H1 (cell line): ENCODE measurements around the gene POTEG. TPM values are rescaled to one million over a fixed set of nuclear protein-coding genes. Genes with fewer than 3 reads are reported as not detected.
"Not testable (repeated sequence)": the region's sequence is repeated elsewhere in the genome, so short reads cannot be mapped to it uniquely, and the experiment has no call there.

ENCODE experiments used
- CTCF ChIA-PET: fragments of 300-600 bp; sonication (Branson Sonifier 250); formaldehyde crosslinking; loops from one replicate; lab custom pipeline; 2021; ENCODE audit not compliant: partially characterized antibody; lab: Charles Lee
- POLR2A ChIA-PET: fragments of 300-600 bp; sonication (Branson Sonifier 250); formaldehyde crosslinking; loops from one replicate; lab custom pipeline; 2021; ENCODE audit warnings: inconsistent platforms; ENCODE audit not compliant: partially characterized antibody; lab: Charles Lee
- DNase-seq, 2 experiments: peaks; one replicate each; pipeline versions ENCODE4 v3.0.0 to v3.0.0-alpha.2; 2010 to 2022; ENCODE audit warnings: low spot score in 2 of 2, low read depth in 1 of 2, mixed read lengths in 1 of 2
- FAIRE-seq: peaks from 2 replicates; lab custom pipeline; 2011; peaks lifted over from hg19 to GRCh38; lab: Jason Lieb, UNC
- H2AFZ ChIP-seq: 2 replicates; pipeline ENCODE4 v1.8.1; 2012; ENCODE audit warnings: low read length, inconsistent platforms
- H2AK5ac ChIP-seq: 2 replicates; pipeline ENCODE4 v1.6.1; 2013; ENCODE audit warnings: low read depth, low read length
- H2BK120ac ChIP-seq: replicated peaks from 2 replicates; pipeline ENCODE3; 2013; ENCODE audit warnings: low read depth, low read length, inconsistent platforms
- H2BK12ac ChIP-seq: 2 replicates; pipeline ENCODE4 v1.6.1; 2013; ENCODE audit warnings: low read depth, low read length
- H2BK15ac ChIP-seq: 2 replicates; pipeline ENCODE4 v1.6.1; 2013; ENCODE audit warnings: low read length
- H2BK20ac ChIP-seq: 2 replicates; pipeline ENCODE4 v1.6.1; 2013; ENCODE audit warnings: low read length
- H2BK5ac ChIP-seq: 2 replicates; pipeline ENCODE4 v1.6.1; 2013; ENCODE audit warnings: low read depth, low read length
- H3K14ac ChIP-seq: 2 replicates; pipeline ENCODE4 v1.6.1; 2013; ENCODE audit warnings: inconsistent platforms; ENCODE audit not compliant: insufficient read length
- H3K18ac ChIP-seq: 2 replicates; pipeline ENCODE4 v1.6.1; 2013; ENCODE audit warnings: low read length; ENCODE audit errors: extremely low read depth
- H3K23ac ChIP-seq: 2 replicates; pipeline ENCODE4 v1.6.1; 2013; ENCODE audit warnings: inconsistent platforms; ENCODE audit not compliant: insufficient read length
- H3K23me2 ChIP-seq: 2 replicates; pipeline ENCODE4 v1.6.1; 2013; ENCODE audit warnings: low read depth, low read length
- H3K27ac ChIP-seq: 2 replicates; pipeline ENCODE4 v1.6.1; 2011; ENCODE audit warnings: low read depth, low read length, inconsistent platforms
- H3K27me3 ChIP-seq, 4 experiments: replicated peaks in 1 of 4; 1 replicate in 1 of 4; 2 replicates in 3 of 4; pipeline versions ENCODE4 v1.6.1 to v1.8.1; 2011 to 2013; ENCODE audit warnings: low read length in 3 of 4, mild to moderate bottlenecking in 3 of 4, inconsistent platforms in 2 of 4, mixed read lengths in 2 of 4, moderate library complexity in 1 of 4; ENCODE audit not compliant: control insufficient read depth in 3 of 4, insufficient read depth in 3 of 4; ENCODE audit errors: extremely low read depth in 1 of 4
- H3K36me3 ChIP-seq, 4 experiments: 2 replicates each; pipeline versions ENCODE4 v1.6.1 to v1.8.1; 2011 to 2013; ENCODE audit warnings: mild to moderate bottlenecking in 4 of 4, low read length in 3 of 4, moderate library complexity in 2 of 4, control low read depth in 1 of 4, inconsistent platforms in 1 of 4; ENCODE audit not compliant: insufficient read depth in 4 of 4, control insufficient read depth in 2 of 4
- H3K4ac ChIP-seq: replicated peaks from 2 replicates; pipeline ENCODE3; 2013; ENCODE audit warnings: low read length, low read depth, mixed read lengths, inconsistent platforms; ENCODE audit not compliant: insufficient read length
- H3K4me1 ChIP-seq, 4 experiments: replicated peaks in 1 of 4; 1 replicate in 1 of 4; 2 replicates in 3 of 4; pipeline versions ENCODE4 v1.6.1 to v1.8.1; 2011 to 2013; ENCODE audit warnings: low read length in 3 of 4, inconsistent platforms in 2 of 4, mixed read lengths in 1 of 4; ENCODE audit not compliant: insufficient read depth in 4 of 4, control insufficient read depth in 3 of 4
- H3K4me2 ChIP-seq, 2 experiments: 2 replicates each; pipeline versions ENCODE4 v1.6.1 to v1.8.1; 2011 to 2013; ENCODE audit warnings: low read depth in 2 of 2, low read length in 2 of 2, control low read depth in 1 of 2, inconsistent platforms in 1 of 2, mild to moderate bottlenecking in 1 of 2; ENCODE audit not compliant: insufficient read depth in 1 of 2
- H3K4me3 ChIP-seq, 4 experiments: fragments of 200-600, 300-600 bp in 1 of 4; sonication (generic), shearing (Covaris generic), sonication (Bioruptor Twin) in 1 of 4; 2 replicates each; pipeline versions ENCODE4 v1.5.1 to v1.8.1; 2011 to 2016; ENCODE audit warnings: low read length in 4 of 4, low read depth in 3 of 4, control low read depth in 2 of 4, inconsistent platforms in 2 of 4, mild to moderate bottlenecking in 2 of 4, mixed read lengths in 1 of 4, moderate library complexity in 1 of 4; ENCODE audit not compliant: insufficient read depth in 2 of 4; ENCODE audit errors: extremely low read depth in 1 of 4
- H3K56ac ChIP-seq: replicated peaks from 2 replicates; pipeline ENCODE3; 2013; ENCODE audit warnings: low read depth, mild to moderate bottlenecking, mixed read lengths, low read length, inconsistent platforms; ENCODE audit not compliant: insufficient read length
- H3K79me1 ChIP-seq: 2 replicates; pipeline ENCODE4 v1.6.1; 2013; ENCODE audit warnings: low read depth, low read length, control low read depth
- H3K79me2 ChIP-seq, 2 experiments: 2 replicates each; pipeline versions ENCODE4 v1.6.1 to v1.8.1; 2012 to 2013; ENCODE audit warnings: low read length in 2 of 2, mild to moderate bottlenecking in 2 of 2, inconsistent platforms in 1 of 2; ENCODE audit not compliant: insufficient read depth in 2 of 2, control insufficient read depth in 1 of 2
- H3K9ac ChIP-seq, 4 experiments: replicated peaks in 1 of 4; 1 replicate in 1 of 4; 2 replicates in 3 of 4; pipeline versions ENCODE4 v1.6.1 to v1.8.1; 2011 to 2013; ENCODE audit warnings: low read depth in 3 of 4, low read length in 3 of 4, control low read depth in 2 of 4, mild to moderate bottlenecking in 2 of 4, moderate library complexity in 2 of 4, inconsistent platforms in 1 of 4; ENCODE audit errors: extremely low read depth in 1 of 4
- H3K9me3 ChIP-seq, 2 experiments: 2 replicates each; pipeline versions ENCODE4 v1.6.1 to v1.8.1; 2012 to 2013; ENCODE audit warnings: mild to moderate bottlenecking in 2 of 2, moderate library complexity in 2 of 2, control low read depth in 1 of 2, inconsistent platforms in 1 of 2, low read depth in 1 of 2, low read length in 1 of 2, mixed read lengths in 1 of 2; ENCODE audit not compliant: insufficient read depth in 2 of 2
- H4K20me1 ChIP-seq, 2 experiments: replicated peaks in 1 of 2; 2 replicates each; pipeline versions ENCODE3 to v1.8.1; 2011 to 2013; ENCODE audit warnings: inconsistent platforms in 2 of 2, low read length in 2 of 2, mild to moderate bottlenecking in 1 of 2; ENCODE audit not compliant: insufficient read depth in 2 of 2, control insufficient read depth in 1 of 2
- H4K5ac ChIP-seq: 2 replicates; pipeline ENCODE4 v1.6.1; 2013; ENCODE audit warnings: low read length, low read depth, mixed read lengths, inconsistent platforms; ENCODE audit not compliant: insufficient read length
- H4K8ac ChIP-seq: 2 replicates; pipeline ENCODE4 v1.8.0; 2013; ENCODE audit warnings: mild to moderate bottlenecking, moderate library complexity, low read length, inconsistent platforms; ENCODE audit not compliant: insufficient read depth; ENCODE audit errors: extremely low read depth
- H4K91ac ChIP-seq: replicated peaks from 2 replicates; pipeline ENCODE3; 2013; ENCODE audit warnings: low read length, mixed read lengths, inconsistent platforms; ENCODE audit not compliant: insufficient read length
- whole genome bisulfite sequencing, 2 experiments: shearing (Covaris generic) in 1 of 2; methylation state at CpG; one replicate each; pipeline versions ENCODE4 v1.1.6 to v1.1.7; 2013 to 2015; ENCODE audit warnings: low lambda C conversion rate in 2 of 2, mixed read lengths in 2 of 2, inconsistent platforms in 1 of 2, low coverage in 1 of 2, missing lambda C conversion rate in 1 of 2; ENCODE audit not compliant: insufficient replicate concordance in 2 of 2, insufficient coverage in 1 of 2, insufficient read length in 1 of 2; ENCODE audit errors: extremely low coverage in 1 of 2, missing lambda C conversion rate in 1 of 2; 5-methylcytosine and 5-hydroxymethylcytosine counted together
- polyA plus RNA-seq, 7 experiments: library from polyadenylated mRNA; depleted of rRNA in 3 of 7; stranded (reverse) in 5 of 7; unstranded in 2 of 7; fragments of >200 nt in 5 of 7; fragments of 200-250 nt in 2 of 7; gene quantifications; 1 replicate in 5 of 7; 2 replicates in 1 of 7; 4 replicates in 1 of 7; pipeline versions ENCODE4 v1.2.1 to v1.2.3, GENCODE V29; 2011 to 2013; ENCODE audit warnings: missing spikeins in 2 of 7, mixed read lengths in 2 of 7
- total RNA-seq: library from RNA; stranded (reverse); fragmentation: NEBNext Ultra II Directional; extraction: Animal tissue kit (Norgen Biotek cat#: 25700); gene quantifications from 2 replicates; pipeline ENCODE4 v1.2.1, GENCODE V29; 2021

Gene POTEG
- total and polyA plus RNA-seq, 2 of the 8 experiments (the other 6 are each of a cell fraction or from before 2014, with no cell fraction given) = not detected

DNA sequence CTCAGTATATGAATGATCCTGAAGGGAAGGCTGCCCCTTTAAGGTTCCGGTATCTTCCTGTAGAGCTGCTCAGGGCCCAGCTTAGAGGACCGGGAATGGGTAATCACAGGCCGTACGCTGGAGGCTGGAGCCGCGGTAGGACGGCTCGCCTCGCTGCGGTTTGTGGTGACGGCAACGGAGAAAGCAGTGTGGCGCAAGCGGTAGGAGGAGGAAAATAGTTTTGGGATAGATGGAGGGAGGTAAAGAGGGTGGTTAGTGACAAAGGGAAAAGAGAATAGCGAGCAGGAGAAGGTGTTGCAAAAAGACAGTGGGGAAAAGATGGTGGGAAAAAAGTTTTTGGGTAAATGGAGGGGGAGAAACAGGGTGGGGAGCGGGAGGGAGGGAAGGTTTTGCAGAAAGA, 48.0 kb upstream of the POTEG start:
- H3K36me3 ChIP-seq, H2AK5ac ChIP-seq, H3K27me3 ChIP-seq, H3K4me2 ChIP-seq, CTCF ChIA-PET, H3K4me3 ChIP-seq, H3K23me2 ChIP-seq, H4K5ac ChIP-seq, H3K18ac ChIP-seq, H3K23ac ChIP-seq, H3K9ac ChIP-seq, H3K56ac ChIP-seq, H3K14ac ChIP-seq, H3K79me1 ChIP-seq, DNase-seq, FAIRE-seq, H2AFZ ChIP-seq, H2BK5ac ChIP-seq, H2BK120ac ChIP-seq, H3K4me1 ChIP-seq, H3K4ac ChIP-seq, H2BK15ac ChIP-seq, H3K27ac ChIP-seq, H2BK20ac ChIP-seq, H3K9me3 ChIP-seq, H2BK12ac ChIP-seq, H4K8ac ChIP-seq, H4K91ac ChIP-seq, H4K20me1 ChIP-seq, POLR2A ChIA-PET, H3K79me2 ChIP-seq: not testable (repeated sequence)
- 96% methylated on average over 4 of the region's 16 CpGs; no CpG with 5 or more reads in 1 of the 2 experiments for WGBS, 2 experiments

DNA sequence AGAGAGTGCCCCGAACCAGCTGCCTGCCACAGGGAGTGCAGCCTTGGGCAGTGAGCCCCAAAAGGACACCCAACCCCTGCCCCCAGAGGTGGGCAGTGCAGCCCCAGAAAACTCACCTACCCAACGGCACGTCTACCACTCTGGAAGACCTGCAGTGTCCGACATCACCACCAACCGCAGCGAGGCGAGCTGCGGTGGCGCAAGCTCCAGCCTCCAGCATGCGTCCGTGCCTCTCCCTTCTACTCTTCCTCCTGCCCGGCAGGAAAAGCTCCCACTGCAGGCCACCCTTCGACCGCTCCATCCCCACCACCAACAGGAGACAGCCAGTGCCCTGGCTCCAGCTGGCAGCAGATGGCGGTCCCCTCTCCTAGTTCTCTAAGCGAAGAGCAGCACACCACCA, 47.3 kb upstream of the POTEG start:
- FAIRE-seq, H2BK15ac ChIP-seq, H3K23ac ChIP-seq, H3K36me3 ChIP-seq, H3K4me1 ChIP-seq, H4K5ac ChIP-seq, H3K4ac ChIP-seq, H4K91ac ChIP-seq, H2BK120ac ChIP-seq, H3K27me3 ChIP-seq, DNase-seq, H2BK12ac ChIP-seq, H3K56ac ChIP-seq, H3K23me2 ChIP-seq, H2AFZ ChIP-seq, H3K18ac ChIP-seq, CTCF ChIA-PET, H4K8ac ChIP-seq, H4K20me1 ChIP-seq, H3K14ac ChIP-seq, H3K9me3 ChIP-seq, H3K4me3 ChIP-seq, POLR2A ChIA-PET, H3K27ac ChIP-seq, H2BK5ac ChIP-seq, H2AK5ac ChIP-seq, H2BK20ac ChIP-seq, H3K4me2 ChIP-seq, H3K79me2 ChIP-seq, H3K9ac ChIP-seq, H3K79me1 ChIP-seq: not testable (repeated sequence)
- WGBS, 2 experiments = 65% methylated on average over 3 of the region's 16 CpGs; no CpG with 5 or more reads in 1 of the 2 experiments
